MCF 10A (cell line): ENCODE results near the gene PSD2. TPM values are rescaled to one million over a fixed set of nuclear protein-coding genes. Genes with fewer than 3 reads are reported as not detected.

Experiments used
- BruUV-seq: library from RNA; stranded (reverse); fragments of 400-500 nt; replicated peaks from 2 replicates; lab custom pipeline; 2021; lab: Mats Ljungman, UMichigan
- CTCF ChIA-PET: fragments of 300-600 bp; sonication (Branson Sonifier 250); formaldehyde crosslinking; extraction: SDS; loops from one replicate; lab custom pipeline; 2021; ENCODE audit warnings: antibody characterized with exemption, inconsistent platforms; lab: Yijun Ruan, JAX
- POLR2A ChIA-PET: fragments of 300-600, 350-650 bp; sonication (Branson Sonifier 250); formaldehyde crosslinking; extraction: SDS; loops from one replicate; lab custom pipeline; 2020; ENCODE audit warnings: antibody characterized with exemption, inconsistent platforms; lab: Yijun Ruan, JAX
- DNase-seq: peaks from one replicate; pipeline ENCODE4 v3.0.0-alpha.2; 2018; ENCODE audit not compliant: unreplicated experiment
- H3K27ac Mint-ChIP-seq: one replicate; pipeline ENCODE4 v1.8.0; 2022; ENCODE audit warnings: mild to moderate bottlenecking, low read depth, mixed read lengths; ENCODE audit not compliant: unreplicated experiment
- H3K27me3 Mint-ChIP-seq: one replicate; pipeline ENCODE4 v1.8.0; 2022; ENCODE audit warnings: mixed read lengths; ENCODE audit not compliant: insufficient read depth, unreplicated experiment
- H3K36me3 Mint-ChIP-seq: one replicate; pipeline ENCODE4 v1.8.0; 2022; ENCODE audit warnings: mild to moderate bottlenecking, moderate library complexity, mixed read lengths; ENCODE audit not compliant: insufficient read depth, unreplicated experiment
- H3K4me1 Mint-ChIP-seq: one replicate; pipeline ENCODE4 v1.8.0; 2022; ENCODE audit warnings: mixed read lengths; ENCODE audit not compliant: insufficient read depth, unreplicated experiment
- H3K4me3 Mint-ChIP-seq: one replicate; pipeline ENCODE4 v1.8.0; 2022; ENCODE audit warnings: mild to moderate bottlenecking, moderate library complexity, mixed read lengths; ENCODE audit not compliant: unreplicated experiment
- H3K9me3 Mint-ChIP-seq: one replicate; pipeline ENCODE4 v1.8.0; 2022; ENCODE audit warnings: mixed read lengths; ENCODE audit not compliant: unreplicated experiment
- CTCF ChIP-seq: fragments of 200-600 bp; IDR thresholded peaks from one replicate; pipeline ENCODE4 v1.8.0; 2022; ENCODE audit warnings: antibody characterized with exemption, mild to moderate bottlenecking; ENCODE audit not compliant: unreplicated experiment
- intact Hi-C: fragments of 100-400 bp; cut with micrococcal nuclease; formaldehyde crosslinking; loops from 2 replicates; pipeline ENCODE4 v1.14.1; 2022
- total RNA-seq: library from RNA; stranded (reverse); gene quantifications from 2 replicates; pipeline ENCODE4 v1.2.3, GENCODE V29; 2022

The PSD2 gene
- total RNA-seq, 1 experiment from 2014 or later, result not detected

- no peak for DNase-seq
- Mint-ChIP-seq H3K27ac (no peak overlapping the region), H3K9me3 (no peaks in the 10 kb centered on the region), H3K27me3 (peaks cover 44% of the 10 kb centered on the region), H3K36me3 (no peaks in the 10 kb centered on the region), H3K4me3 (no peak overlapping the region), H3K4me1 (no peaks in the 10 kb centered on the region)
- TF ChIP-seq CTCF, result no peak
- ChIA-PET POLR2A (interaction anchor here (1.1 kb wide), 1 partner anchor 22 kb away, joined by 3 read pairs; no protein-coding TSS in a partner anchor), CTCF (interaction anchor here (0.9 to 2.1 kb wide), 2 partner anchors 45 to 158 kb away, joined by 3 to 10 read pairs; no protein-coding TSS in a partner anchor)
- BruUV-seq, result no TSS peak
- intact Hi-C loops, result no loop called here
These were observed 15.0 kb downstream of the PSD2 start for GRCh38 chr5:139810341-139811273.

- no peaks in the 10 kb centered on the region for H3K4me1 Mint-ChIP-seq
- no TSS peak for BruUV-seq
- H3K27me3 Mint-ChIP-seq, result peaks cover 44% of the 10 kb centered on the region
- DNase-seq, result no peak
- no peaks in the 10 kb centered on the region for H3K36me3 Mint-ChIP-seq
- H3K4me3 Mint-ChIP-seq, result no peak overlapping the region
- no peak overlapping the region for H3K27ac Mint-ChIP-seq
- POLR2A ChIA-PET, result interaction anchor here (1.1 kb wide), 1 partner anchor 23 kb away, joined by 3 read pairs; no protein-coding TSS in a partner anchor
- no peaks in the 10 kb centered on the region for H3K9me3 Mint-ChIP-seq
- no peak for TF ChIP-seq CTCF
- intact Hi-C loops, result no loop called here
- CTCF ChIA-PET, result interaction anchor here (0.9 to 2.1 kb wide), 2 partner anchors 46 to 158 kb away, joined by 3 to 10 read pairs; no protein-coding TSS in a partner anchor
These were observed 15.6 kb downstream of the PSD2 start for GRCh38 chr5:139811274-139811607.

- no peak for DNase-seq
- TF ChIP-seq CTCF, result no peak
- Mint-ChIP-seq H3K4me3 (no peak overlapping the region), H3K36me3 (no peaks in the 10 kb centered on the region), H3K27ac (no peak overlapping the region), H3K4me1 (no peaks in the 10 kb centered on the region), H3K9me3 (no peaks in the 10 kb centered on the region), H3K27me3 (peaks cover 55% of the 10 kb centered on the region)
- no TSS peak for BruUV-seq
- intact Hi-C loops, result no loop called here
- ChIA-PET CTCF (interaction anchor here (2.1 to 3.0 kb wide), 2 partner anchors 33 to 157 kb away, joined by 8 to 10 read pairs; no protein-coding TSS in a partner anchor), POLR2A (no interaction called here)
These were observed 16.7 kb downstream of the PSD2 start for GRCh38 chr5:139812323-139812722.
